GM18511 (cell line): ENCODE measurements around the gene CXCL8.
"Not testable (repeated sequence)": the region's sequence is repeated elsewhere in the genome, so short reads cannot be mapped to it uniquely, and the experiment has no call there.

Source experiments
- ATAC-seq: cut with Tn5 transposase; IDR thresholded peaks from one replicate; pipeline ENCODE4 v1.9.1; 2021; ENCODE audit warnings: mild to moderate bottlenecking, moderate library complexity; ENCODE audit not compliant: unreplicated experiment

The CXCL8 gene

DNA sequence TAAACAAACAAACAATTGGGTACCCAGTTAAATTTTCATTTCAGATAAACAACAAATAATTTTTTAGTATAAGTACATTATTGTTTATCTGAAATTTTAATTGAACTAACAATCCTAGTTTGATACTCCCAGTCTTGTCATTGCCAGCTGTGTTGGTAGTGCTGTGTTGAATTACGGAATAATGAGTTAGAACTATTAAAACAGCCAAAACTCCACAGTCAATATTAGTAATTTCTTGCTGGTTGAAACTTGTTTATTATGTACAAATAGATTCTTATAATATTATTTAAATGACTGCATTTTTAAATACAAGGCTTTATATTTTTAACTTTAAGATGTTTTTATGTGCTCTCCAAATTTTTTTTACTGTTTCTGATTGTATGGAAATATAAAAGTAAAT lies 2.9 kb downstream of the CXCL8 start:
- ATAC-seq, result no peak

DNA sequence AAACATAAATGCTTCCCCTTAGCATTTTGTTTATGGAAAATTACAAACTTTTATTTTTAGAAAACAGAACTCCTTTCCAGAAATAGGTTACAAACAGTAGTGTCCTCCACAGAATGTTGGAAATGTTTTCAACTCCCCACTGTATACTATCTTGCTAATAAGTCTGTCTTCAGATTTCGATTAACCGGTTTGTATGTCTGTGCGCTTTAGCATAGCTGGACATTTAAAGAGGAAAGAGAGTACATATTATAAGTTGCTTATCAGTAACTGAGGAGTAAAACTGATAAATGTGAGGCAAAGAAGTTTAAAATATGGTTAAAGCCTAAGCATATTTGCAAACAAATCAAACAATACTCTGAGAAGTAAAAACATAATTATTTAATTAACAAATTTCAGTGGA lies 3.4 kb downstream of the CXCL8 start:
- ATAC-seq, result no peak

DNA sequence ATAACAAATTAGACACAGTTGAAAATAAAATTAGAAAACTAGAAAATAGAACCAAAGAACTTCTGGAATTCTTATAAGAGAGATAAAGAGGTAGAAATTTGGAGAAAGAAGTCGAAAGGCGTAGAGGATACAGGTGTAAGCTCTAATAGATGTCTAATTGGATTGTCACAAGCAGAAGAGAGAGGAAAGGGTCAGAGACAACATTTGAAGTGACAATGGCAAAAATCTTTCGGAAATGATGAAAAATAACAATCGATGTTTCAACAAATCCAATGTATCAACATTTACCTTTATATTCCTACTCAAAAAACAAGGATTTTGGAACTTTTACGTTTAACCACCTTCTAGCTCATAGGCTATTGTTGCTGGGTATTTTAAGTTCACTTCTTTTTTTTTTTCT lies 3.8 kb downstream of the CXCL8 start:
- ATAC-seq, result no peak

DNA sequence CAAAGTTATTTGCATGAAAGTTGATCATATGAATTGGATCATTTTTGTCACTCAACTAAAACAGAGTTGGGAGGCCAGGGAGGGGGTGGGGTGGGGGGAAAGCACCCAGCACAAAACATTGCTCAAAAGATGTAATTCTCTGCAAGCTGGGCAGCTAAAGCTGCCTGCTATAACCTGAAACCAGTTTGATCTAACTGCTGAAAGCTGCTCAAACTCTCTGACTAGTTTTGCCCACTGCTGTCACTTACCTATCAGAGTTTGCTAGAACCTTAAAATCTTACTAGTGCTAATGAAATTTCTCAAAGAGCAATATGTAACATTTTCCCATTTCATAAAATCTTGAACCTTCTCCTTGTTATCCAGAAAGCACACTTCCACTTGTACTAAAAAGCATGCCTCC lies 10.4 kb downstream of the CXCL8 start:
- peak; percentile 39 for ATAC-seq

DNA sequence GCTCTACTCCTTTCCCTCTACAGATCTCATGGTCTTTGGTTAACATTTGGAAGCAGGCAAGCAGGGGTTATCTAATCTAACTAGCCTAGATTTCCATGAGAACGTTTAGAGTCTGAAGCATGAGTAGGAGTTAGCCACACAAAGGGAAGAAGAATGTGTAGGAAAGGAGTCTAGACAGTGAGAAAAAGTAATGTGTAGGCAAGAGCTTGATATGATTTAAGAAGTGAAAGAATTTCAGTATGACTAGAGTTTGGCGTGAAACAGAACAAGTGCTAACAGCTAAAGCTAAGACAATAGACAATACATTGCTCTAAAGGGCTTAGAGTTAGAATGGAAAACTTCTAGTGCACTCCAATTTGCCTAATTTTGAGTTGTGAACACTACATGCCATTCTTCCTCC lies 10.8 kb downstream of the CXCL8 start:
- ATAC-seq, result peak; percentile 61

DNA sequence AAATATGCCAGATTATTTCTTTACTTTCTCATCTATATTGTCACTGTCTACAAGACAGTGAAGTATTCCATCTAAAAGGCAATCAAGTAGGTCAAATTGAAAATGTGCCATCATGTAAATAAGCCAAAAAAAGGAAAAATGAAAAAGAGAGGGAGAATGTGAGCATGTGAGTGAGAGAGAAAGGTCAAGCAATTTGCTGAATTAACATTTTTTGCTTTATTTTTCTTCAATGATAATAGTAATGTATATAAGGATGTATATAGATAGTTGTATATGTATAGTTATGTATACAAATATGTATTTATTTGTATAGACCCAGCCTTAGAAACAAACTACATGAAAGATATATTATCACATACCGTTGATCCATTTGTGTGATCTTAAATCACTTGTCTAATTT lies 11.5 kb downstream of the CXCL8 start:
- no peak for ATAC-seq

DNA sequence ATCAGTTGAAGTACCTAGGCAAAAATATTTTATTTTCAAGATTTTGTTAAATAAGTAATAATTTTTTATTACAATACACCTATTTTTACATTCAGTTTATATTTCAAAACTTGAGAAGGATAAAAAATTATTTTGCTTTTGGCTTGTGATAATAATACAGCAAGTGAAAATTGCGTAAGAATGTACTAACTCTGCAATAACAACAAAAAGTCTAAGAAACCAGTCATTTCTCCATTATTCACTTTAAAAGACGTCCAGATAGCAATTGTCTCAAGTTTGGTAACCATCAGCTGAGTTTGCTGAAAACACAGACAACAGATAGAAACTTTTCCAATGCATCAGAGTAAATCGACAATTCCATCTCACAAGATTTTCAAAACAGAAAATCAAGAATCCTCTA lies 12.1 kb downstream of the CXCL8 start:
- no peak for ATAC-seq

DNA sequence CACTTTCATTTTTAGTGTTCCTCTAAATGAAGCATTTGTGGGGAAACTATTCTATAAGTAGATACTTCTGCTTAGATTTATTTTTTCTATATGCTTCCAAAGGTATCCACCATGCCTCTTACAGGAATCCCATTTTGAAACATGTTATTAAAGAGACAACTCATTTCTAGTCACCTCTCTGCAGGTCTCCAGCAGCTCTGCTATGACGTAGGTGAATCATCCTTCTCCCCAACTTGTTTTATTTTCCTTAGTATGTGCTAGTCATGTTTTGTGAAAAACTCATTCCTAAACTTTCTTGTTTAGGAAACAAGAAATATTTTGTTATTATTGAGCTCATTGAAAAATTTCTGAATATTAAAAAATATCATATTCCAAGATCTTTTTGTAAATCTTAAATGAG lies 12.8 kb downstream of the CXCL8 start:
- no peak for ATAC-seq

DNA sequence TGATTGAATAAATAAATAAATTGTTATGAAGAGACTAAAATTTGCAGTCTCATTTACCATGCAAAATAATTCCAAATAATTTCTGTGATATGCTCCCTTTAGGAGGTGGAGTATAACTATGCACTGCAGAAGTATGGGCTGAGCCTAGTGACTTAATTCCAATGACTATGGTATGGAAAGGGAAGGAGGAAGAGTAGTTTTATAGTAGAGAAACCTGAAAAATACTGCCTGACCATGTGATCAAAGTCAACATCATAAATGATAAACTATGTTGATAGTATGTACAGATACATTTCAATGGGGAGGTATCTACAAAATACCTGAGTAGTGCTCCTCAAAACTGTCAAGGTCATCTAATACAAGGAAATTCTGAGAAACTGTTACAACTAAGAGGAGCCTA lies 14.6 kb downstream of the CXCL8 start:
- ATAC-seq, result no peak

DNA sequence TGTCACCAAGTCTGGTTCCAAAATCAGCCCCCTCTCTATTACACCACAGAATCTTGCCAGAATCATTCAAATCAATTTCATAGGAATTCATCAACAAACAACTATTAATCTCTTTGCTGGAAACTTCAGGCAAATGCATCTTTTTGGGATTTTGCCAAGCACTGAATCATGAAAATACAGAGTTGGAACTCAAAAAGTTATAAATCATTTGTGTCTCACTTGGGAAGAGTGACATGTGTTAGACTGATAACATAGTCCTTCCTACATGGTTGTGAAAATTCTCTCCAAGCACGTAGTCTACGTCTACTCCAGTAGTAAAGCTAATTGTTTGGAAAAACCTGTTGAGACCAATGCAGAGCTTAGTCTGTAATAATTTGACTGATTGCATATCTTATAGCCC lies 19.0 kb downstream of the CXCL8 start:
- no peak for ATAC-seq

DNA sequence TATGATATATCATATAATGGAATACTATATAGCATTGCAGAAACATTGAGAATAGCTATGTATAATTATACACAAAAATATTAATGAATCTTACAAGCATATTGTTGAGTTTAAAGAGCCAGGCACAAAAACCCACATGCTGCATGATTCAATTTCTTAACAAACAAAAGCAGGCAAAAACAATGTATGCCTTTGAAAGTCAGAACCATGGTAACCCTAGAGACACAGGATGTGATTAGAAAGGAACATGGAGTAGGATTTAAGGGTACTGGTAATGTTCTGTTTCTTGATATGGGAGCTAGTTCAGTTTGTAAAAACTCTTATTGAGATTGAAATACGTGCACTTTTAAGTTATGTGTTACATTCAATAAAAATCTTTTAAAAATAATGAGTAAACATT lies 21.5 kb downstream of the CXCL8 start:
- ATAC-seq, result no peak

DNA sequence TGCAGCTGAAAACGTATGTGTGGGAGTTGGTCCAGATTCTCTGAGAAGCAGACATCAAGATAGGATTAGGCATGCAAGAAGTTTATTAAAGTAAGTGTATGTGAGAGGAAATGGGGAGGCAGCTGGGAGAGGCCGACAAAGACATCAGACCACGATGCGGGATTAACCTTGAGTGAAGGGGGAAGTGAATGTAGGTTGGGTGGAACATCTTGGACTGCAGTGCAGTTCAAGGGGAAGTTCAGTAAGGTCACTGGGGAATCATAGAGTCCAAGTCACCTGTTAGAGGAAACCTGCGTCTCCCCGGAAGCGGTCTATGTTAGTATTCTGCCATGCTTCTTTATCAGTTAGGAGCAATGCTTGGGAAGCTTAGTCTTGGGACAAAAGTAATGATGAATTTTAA lies 22.0 kb downstream of the CXCL8 start:
- peak; percentile 79 for ATAC-seq

DNA sequence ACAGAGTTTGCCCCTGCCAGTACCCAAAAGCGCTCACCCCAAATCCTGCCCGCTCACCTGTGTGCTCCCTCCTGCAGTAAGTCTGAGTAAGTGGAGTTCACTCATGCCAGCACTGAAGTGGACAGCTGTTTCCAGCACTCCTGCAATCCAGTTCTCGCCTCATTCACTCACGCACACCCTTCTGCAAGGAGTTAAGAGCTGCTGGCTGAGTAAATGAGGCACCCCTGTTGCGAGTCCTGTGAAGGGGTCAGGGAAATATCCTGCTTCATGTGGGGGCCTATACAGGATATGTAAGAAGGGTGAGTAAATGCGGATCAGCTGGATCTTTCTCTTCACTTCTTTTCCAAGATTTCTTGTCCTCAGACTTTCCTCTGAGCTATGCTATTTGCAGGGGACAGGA lies 23.5 kb downstream of the CXCL8 start:
- ATAC-seq, result no peak

DNA sequence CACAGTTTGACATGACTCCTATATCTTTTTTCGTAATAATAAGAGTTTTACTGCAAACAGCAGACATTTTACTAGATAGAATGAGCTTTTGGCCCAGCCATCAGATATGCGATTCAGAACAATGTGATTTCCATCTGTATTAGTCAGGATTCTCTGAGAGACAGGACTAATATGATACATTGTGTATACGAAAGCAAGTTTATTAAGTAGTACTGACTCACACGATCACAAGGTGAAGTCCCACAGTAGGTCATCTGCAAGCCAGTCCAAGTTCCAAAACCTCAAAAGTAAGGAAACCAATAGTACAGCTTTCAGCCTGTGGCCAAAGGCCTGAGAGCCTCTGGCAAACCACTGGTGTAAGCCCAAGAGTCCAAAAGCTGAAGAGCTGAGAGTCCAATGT lies 24.1 kb downstream of the CXCL8 start:
- ATAC-seq, result no peak

DNA sequence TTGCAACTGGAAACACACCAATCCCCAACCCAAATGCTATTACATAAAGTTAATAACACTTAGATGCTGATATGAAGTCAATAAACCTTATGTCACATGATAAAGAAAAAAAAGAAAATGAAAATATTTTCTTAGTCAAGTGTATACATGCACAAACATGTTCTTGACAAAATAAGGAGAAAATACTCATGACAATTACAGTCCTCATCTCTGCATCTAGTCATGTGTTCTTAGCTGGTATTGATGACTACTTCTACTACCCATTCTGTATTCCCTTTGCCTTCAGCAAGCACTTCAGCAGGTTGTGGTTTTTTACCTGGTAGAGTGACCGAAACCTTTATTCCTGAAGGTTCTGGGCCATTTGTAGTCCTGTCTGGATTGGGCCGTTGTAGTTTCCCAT lies 24.9 kb downstream of the CXCL8 start:
- no peak for ATAC-seq

DNA sequence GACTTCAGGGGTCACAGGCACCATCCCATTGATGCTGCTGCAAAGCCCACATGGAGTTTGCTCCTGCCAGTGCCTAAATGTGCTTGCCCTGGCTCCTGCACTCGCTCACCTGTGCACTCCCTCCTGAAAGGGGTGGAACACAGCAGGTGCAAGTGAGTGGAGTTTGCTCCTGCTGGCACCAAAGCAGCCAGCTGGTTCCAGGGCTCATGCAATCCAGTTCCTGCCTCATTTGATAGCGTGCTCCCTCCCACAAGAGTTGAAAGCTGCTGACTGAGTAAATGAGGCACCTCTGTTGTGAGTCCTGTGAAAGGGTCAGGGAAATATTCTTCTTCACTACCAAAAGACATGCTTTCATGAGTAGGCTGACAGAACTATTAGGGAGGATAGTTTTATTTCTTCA lies 30.5 kb downstream of the CXCL8 start:
- ATAC-seq, result no peak

DNA sequence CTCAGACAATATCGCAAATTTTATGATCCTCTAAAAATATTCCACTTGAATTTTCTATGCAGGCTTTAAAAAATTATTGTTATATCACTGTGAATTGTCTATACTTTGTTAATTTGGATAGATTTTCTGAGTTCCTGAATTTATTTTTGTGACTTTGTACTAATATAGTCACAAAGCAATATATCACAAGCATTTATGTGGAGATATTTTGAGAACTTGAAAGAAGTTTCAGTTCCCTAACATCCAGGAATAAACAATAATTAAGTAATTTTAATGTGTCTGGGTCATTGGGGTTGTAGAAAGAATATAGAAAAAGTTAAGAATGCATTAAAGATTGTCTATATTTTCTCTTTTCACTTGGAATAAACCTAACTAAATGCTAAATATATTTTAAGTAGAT lies 32.0 kb downstream of the CXCL8 start:
- ATAC-seq, result no peak

DNA sequence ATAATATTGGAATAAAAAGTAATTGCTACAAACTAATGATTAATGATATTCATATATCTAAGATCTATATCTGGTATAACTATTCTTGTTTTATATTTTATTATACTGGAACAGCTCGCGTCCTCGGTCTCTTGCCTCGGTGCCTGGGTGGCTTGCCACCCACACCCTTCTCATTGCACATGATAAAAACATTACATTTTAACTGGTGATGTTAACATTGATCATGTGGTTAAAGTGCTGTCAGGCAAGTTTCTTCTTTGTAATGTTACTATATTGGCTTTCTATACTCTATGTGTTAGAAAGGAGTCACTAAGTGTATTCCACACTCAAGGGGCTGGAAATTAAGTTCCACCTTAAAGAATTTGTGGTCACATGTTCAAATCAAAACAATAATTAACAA lies 34.0 kb downstream of the CXCL8 start:
- not testable (repeated sequence) for ATAC-seq

DNA sequence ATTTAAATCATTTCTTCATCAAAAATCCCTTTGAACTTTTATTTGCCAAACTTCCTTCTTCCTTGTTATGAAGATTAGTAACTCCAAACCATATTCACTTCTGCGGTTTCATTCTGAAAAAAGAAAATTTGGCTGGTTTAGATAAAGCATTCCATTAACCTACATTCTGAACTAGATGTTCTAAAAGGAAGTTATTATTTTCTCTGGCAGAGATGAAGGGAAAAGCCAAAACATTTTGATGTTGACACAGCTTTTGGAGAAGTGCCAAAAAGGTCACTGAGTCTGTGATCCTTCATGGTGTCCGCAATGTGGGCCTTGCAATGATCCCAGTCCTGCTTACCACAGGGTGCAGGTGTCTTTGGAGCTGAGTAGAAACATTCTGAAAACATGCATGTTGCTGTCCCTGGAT lies 36.0 kb downstream of the CXCL8 start:
- ATAC-seq, result no peak

DNA sequence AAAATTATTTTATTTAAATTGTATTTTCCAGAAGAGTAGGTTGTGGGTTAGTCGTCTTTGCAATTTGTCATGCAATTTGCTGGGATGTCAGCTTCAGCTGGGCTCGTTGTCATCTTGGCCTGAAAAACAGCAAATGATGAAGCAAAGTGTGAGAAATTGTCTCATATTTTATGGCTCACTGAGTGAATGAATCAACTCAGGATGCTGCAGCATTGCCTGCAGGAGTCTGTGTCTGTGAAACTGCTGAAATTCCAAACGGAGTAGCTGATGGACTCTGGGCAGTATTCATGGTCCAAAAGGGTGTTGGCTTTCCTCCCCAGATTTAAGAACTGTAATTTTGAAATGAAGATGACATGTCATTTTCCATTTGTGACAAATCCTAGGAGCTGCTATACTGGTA lies 37.2 kb downstream of the CXCL8 start:
- no peak for ATAC-seq

DNA sequence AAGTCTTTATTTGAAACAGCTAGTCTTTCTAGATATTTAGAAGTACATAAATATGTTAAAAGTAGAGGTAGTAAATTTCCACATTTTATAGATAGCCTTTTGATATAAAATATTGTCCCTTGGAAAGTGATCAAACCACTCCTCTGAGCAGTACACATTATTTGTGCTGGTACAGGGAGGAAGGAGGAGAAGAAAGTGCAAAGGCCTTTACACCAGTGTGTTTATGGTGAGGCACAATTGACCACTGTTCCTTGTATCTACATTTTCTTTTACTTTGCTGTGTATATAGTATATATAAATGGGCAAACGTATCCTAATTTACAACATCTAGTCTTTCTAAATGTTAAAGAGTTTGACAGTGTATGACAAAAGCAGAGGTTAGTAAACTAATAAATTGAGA lies 39.9 kb downstream of the CXCL8 start:
- no peak for ATAC-seq

DNA sequence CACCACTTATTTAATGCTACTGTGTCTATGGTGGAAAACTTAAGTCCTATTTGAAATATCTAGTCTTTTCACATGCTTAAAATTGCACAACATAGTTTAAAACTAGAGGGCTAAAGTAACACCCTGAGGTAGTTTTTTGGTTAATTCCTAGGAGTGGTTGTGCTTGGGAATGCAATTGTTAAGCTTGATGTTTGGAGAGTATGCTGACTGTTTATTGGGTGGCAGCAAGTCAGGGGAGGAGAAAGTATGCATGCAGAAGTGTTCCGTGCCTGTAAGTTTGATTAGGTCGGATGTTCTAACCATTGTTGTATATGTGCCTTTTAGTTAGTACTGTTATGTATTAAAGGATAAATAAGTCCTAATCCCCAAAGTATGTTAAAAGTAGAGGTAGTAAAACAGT lies 40.5 kb downstream of the CXCL8 start:
- no peak for ATAC-seq

DNA sequence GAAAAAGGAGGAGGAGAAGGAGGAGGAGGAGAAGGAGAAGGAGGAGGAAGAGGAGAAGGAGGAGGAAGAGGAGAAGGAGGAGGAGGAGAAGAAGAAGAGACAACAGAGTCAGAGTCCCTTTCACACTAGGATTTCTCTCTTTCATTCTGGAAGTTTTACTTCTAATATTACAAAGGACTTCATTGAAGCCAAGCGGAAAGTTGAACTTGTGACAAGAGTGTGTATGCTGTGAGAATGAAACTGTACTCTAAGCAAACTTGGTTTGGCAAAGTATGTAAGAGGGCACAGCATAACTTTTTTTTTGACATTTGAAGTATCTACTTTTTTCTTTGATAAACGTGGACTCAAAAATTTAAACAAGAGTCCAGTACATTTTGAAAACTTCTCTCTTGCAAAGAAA lies 48.0 kb downstream of the CXCL8 start:
- no peak for ATAC-seq
